Mesothelial cell of epicardium (in vitro differentiated cells): Measurements from ENCODE around the gene HOXB3. TPM values are rescaled to one million over a fixed set of nuclear protein-coding genes. Genes with fewer than 3 reads are reported as not detected.

Source experiments
- DNase-seq, 2 experiments: peaks; one replicate each; pipeline ENCODE4 v3.0.0; 2021; ENCODE audit warnings: low spot score in 2 of 2; ENCODE audit not compliant: unreplicated experiment in 2 of 2
- H3K27ac Mint-ChIP-seq: 2 replicates; pipeline ENCODE4 v1.8.0; 2021; ENCODE audit warnings: mixed read lengths
- H3K27me3 Mint-ChIP-seq: 2 replicates; pipeline ENCODE4 v1.8.0; 2021; ENCODE audit warnings: low read depth, mixed read lengths
- H3K36me3 Mint-ChIP-seq: 2 replicates; pipeline ENCODE4 v1.8.0; 2021; ENCODE audit warnings: mixed read lengths
- H3K4me1 Mint-ChIP-seq: 2 replicates; pipeline ENCODE4 v1.8.0; 2021; ENCODE audit warnings: mixed read lengths
- H3K4me3 Mint-ChIP-seq: 2 replicates; pipeline ENCODE4 v1.8.0; 2021; ENCODE audit warnings: mild to moderate bottlenecking, moderate library complexity, mixed read lengths
- H3K9me3 Mint-ChIP-seq: 2 replicates; pipeline ENCODE4 v1.8.0; 2021; ENCODE audit warnings: mixed read lengths
- microRNA-seq: library from miRNA; unstranded; fragments of <30 nt; microRNA quantifications from one replicate; pipeline ENCODE4 v1.2.0, GENCODE V29; 2021; ENCODE audit warnings: inconsistent platforms, mixed read lengths
- total RNA-seq: library from RNA; stranded (reverse); gene quantifications from 3 replicates; pipeline ENCODE4 v1.2.1, GENCODE V29; 2021
- TF ChIP-seq, protein P1 (sequence below): fragments of 200-600 bp; sonication (generic); IDR thresholded peaks from one replicate; pipeline ENCODE4 v1.5.0; 2021; ENCODE audit warnings: antibody characterized with exemption; ENCODE audit not compliant: unreplicated experiment

Gene HOXB3
- total RNA-seq, 1 donor from 2014 or later, result 303 TPM

DNA sequence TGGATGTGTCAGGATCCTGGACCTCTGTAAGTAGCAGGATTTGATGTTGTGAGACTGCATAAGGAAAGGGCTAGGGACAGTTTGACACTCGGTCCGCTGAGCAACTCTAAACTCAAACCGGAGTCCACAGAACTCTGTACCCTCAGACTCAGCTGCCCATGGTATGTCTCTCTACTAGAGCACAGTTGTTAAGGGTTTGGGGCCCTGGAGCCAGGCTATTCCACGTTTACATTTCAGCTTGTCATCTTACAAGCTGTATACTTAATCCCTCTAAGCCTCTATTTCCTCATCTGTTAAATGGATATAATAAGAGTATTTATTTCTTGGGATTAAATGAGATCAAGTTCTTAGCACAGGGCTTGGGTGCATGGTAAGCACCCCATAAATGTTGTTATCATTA lies 87.1 kb downstream of the HOXB3 start:
- Mint-ChIP-seq H3K27me3 (no peaks in the 10 kb centered on the region), H3K4me3 (no peak overlapping the region), H3K36me3 (no peaks in the 10 kb centered on the region), H3K4me1 (peaks cover 79% of the 10 kb centered on the region), H3K9me3 (no peaks in the 10 kb centered on the region), H3K27ac (peak overlapping the region; percentile 79)
- TF ChIP-seq, protein P1, sequence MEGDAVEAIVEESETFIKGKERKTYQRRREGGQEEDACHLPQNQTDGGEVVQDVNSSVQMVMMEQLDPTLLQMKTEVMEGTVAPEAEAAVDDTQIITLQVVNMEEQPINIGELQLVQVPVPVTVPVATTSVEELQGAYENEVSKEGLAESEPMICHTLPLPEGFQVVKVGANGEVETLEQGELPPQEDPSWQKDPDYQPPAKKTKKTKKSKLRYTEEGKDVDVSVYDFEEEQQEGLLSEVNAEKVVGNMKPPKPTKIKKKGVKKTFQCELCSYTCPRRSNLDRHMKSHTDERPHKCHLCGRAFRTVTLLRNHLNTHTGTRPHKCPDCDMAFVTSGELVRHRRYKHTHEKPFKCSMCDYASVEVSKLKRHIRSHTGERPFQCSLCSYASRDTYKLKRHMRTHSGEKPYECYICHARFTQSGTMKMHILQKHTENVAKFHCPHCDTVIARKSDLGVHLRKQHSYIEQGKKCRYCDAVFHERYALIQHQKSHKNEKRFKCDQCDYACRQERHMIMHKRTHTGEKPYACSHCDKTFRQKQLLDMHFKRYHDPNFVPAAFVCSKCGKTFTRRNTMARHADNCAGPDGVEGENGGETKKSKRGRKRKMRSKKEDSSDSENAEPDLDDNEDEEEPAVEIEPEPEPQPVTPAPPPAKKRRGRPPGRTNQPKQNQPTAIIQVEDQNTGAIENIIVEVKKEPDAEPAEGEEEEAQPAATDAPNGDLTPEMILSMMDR, result no peak
- no peak for DNase-seq

DNA sequence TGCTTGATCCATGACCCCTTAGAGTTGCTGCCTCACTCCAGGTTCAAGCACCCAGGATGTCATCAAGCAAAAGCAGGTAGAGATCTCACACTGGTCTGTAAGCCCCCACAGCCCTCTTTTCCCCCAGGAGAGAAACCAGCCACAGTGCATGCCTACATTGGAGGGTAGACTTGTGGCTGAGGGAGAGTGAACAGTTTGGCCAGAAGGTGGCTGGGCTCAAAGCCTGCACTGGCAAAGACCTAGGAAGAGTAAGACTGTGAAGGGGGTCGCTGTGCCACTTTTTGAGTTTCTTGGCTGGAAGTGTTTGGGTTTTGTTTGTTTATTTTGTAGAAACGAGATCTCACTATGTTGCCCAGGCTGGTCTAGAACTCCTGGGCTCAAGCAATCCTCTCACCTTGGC lies 87.7 kb downstream of the HOXB3 start:
- TF ChIP-seq, protein P1, result no peak
- H3K4me3 Mint-ChIP-seq, result no peak overlapping the region
- peak overlapping the region; percentile 68 for H3K27ac Mint-ChIP-seq
- no peaks in the 10 kb centered on the region for H3K27me3 Mint-ChIP-seq
- no peaks in the 10 kb centered on the region for H3K36me3 Mint-ChIP-seq
- DNase-seq, result no peak
- peaks cover 85% of the 10 kb centered on the region for H3K4me1 Mint-ChIP-seq
- no peaks in the 10 kb centered on the region for H3K9me3 Mint-ChIP-seq

DNA sequence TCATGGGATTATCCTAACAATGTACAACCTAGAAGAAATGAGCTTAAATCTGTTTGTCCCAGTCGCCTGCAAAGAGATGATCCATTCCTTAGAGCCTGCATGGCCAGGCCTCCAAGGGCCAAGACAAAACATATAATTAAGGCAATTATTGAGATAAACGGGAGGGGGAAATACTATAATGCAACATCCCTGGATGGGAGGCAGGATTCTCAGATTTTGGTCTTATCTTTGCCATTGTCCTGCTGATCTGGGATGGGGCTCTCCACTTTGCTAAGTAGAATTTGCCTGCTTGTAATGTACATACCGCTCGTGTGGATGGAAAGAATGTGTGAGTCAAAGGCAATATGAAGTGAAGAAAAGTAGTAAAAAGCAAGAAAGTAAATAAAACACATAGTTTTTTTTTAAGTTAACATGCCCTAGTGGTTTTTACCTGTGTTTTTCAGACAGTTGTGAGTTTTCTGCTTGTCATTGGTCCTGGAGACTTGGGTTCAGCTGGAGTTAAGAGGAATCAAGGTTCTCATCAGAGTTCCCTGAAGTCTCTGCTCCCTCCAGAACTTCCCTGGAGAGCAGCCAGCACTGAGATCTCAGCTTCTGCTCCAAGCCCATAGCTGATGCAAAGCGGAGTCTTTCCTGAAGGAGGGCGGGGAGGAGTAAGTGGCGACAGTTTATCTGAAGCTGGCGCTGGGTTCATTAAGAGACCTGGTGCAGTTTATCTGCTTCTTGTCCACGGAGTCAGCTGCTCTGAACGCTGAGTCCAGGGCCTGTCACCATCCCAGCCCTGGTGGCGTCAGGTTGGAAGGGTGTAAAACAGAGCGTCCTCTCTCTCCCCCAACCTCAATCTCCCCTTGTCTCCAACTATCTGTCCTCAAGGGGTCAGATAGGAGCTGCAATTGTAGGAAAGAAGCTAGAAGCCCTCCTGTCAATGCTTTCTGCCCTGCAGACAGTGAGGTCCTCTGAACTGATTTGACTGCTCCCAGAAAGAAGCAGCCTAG lies 89.3 kb downstream of the HOXB3 start:
- Mint-ChIP-seq H3K27me3 (no peaks in the 10 kb centered on the region), H3K27ac (peak overlapping the region; percentile 89), H3K9me3 (no peaks in the 10 kb centered on the region), H3K4me1 (peaks cover 88% of the 10 kb centered on the region), H3K36me3 (no peaks in the 10 kb centered on the region), H3K4me3 (peak overlapping the region; percentile 4)
- TF ChIP-seq, protein P1, result no peak
- no peak for DNase-seq

DNA sequence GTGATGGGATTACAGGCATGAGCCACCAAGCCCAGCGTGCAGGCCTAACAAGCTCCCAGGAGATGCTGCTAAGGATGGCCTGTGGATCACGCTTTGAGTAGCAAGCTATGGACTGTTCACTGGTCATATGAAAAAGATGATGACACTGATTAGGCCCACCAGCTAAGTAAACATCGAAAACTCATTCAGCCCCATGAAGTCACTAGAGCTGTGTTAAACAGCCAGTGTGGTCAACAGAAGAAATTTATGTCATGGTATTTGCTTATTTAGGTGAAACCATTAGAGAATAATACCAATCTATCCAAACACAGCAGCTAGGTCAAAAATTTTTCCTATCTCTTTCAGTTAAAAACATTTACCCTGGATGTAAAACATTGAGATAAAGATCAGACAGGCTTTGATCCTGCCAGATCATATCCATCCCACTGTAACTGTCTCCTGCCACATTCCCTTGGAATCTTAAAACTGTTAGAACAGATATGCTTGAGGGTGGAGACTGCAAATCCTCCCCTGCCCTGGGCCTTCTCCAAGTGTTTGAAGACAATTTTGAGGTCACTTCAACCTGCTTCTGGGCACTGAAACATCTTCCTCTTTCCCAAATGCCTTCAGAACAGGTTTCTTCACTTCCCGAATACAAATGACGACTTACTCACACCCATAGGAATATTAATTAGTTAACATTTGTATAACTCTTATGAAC lies 90.2 kb downstream of the HOXB3 start:
- TF ChIP-seq, protein P1, result no peak
- Mint-ChIP-seq H3K36me3 (no peaks in the 10 kb centered on the region), H3K27ac (peak overlapping the region; percentile 89), H3K9me3 (no peaks in the 10 kb centered on the region), H3K4me3 (no peak overlapping the region), H3K4me1 (peaks cover 88% of the 10 kb centered on the region), H3K27me3 (no peaks in the 10 kb centered on the region)
- DNase-seq, result no peak

DNA sequence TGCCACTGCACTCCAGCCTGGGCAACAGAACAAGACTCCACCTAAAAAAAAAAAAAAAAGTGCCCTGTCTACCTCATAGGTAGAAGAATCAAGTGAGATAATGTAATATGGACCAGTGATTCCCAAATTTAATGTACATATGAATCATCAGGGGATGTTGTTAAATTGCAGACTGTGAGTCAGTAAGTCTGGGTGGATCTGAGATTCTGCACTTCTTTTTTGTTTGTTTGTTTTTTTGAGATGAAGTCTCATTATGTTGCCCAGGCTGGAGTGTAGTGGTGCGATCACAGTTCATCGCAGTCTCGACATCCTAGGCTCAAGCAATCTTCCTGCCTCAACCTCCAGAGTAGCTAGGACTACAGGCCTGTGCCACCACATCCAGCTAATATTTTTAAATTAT lies 90.8 kb downstream of the HOXB3 start:
- Mint-ChIP-seq H3K27me3 (no peaks in the 10 kb centered on the region), H3K9me3 (no peaks in the 10 kb centered on the region), H3K4me3 (no peak overlapping the region), H3K27ac (peak overlapping the region; percentile 39), H3K4me1 (peaks cover 87% of the 10 kb centered on the region), H3K36me3 (no peaks in the 10 kb centered on the region)
- TF ChIP-seq, protein P1, result no peak
- no peak for DNase-seq

Small RNAs within 50 kb of the gene (microRNA-seq; reads per million reads assigned to microRNA genes)
- 13.5 reads per million, percentile 37 among the genes with 10 or more reads in this experiment for gene MIR196A1

Other genes starting within 250 kb of the HOXB3 start
- 3.4 to 4.3 TPM (median 3.4 TPM) in 3 replicates for gene SKAP1, start 160.0 kb downstream of the HOXB3 start, total RNA-seq
- gene HOXB1, start 59.2 kb downstream of the HOXB3 start, total RNA-seq, result 0.24 to 0.43 TPM (median 0.25 TPM) in 3 replicates
- gene HOXB2, start 45.1 kb downstream of the HOXB3 start, total RNA-seq, result 46.6 to 47.2 TPM (median 46.7 TPM) in 3 replicates
- gene HOXB4, start 11.9 kb downstream of the HOXB3 start, total RNA-seq, result 34.2 to 39.2 TPM (median 34.4 TPM) in 3 replicates
- gene HOXB5, start 3.5 kb upstream of the HOXB3 start, total RNA-seq, result 28.6 to 32.4 TPM (median 31.1 TPM) in 3 replicates
- gene HOXB6, start 14.7 kb upstream of the HOXB3 start, total RNA-seq, result 56.4 to 63.1 TPM (median 59.7 TPM) in 3 replicates
- gene HOXB7, start 20.8 kb upstream of the HOXB3 start, total RNA-seq, result 18.6 to 20.3 TPM (median 19.5 TPM) in 3 replicates
- 75.7 to 82.4 TPM (median 78.8 TPM) in 3 replicates for gene HOXB8, start 25.1 kb upstream of the HOXB3 start, total RNA-seq
- gene HOXB9, start 36.1 kb upstream of the HOXB3 start, total RNA-seq, result 33.8 to 35.4 TPM (median 34.4 TPM) in 3 replicates
- gene PRAC1, start 132.3 kb upstream of the HOXB3 start, total RNA-seq, result 14.0 to 16.8 TPM (median 15.2 TPM) in 3 replicates
- 7.3 to 8.5 TPM (median 7.9 TPM) in 3 replicates for gene PRAC2, start 132.9 kb upstream of the HOXB3 start, total RNA-seq
- gene HOXB13, start 138.5 kb upstream of the HOXB3 start, total RNA-seq, result 26.4 to 26.9 TPM (median 26.8 TPM) in 3 replicates
- gene TTLL6, start 227.0 kb upstream of the HOXB3 start, total RNA-seq, result not detected in 3 replicates
- 55.2 to 56.6 TPM (median 56.6 TPM) in 3 replicates for gene CALCOCO2, start 240.8 kb upstream of the HOXB3 start, total RNA-seq